Fibroblast of gingiva (primary cell): ENCODE measurements around the gene SLC9A2.
A peak's percentile ranks its signal among the peaks of the same experiment; 100 is the strongest.

Source experiments
- DNase-seq: peaks from one replicate; pipeline ENCODE4 v3.0.0-alpha.2; 2011; ENCODE audit warnings: low read depth

Gene SLC9A2

GRCh38 chr2:102674836-102675235 is 55.5 kb downstream of the SLC9A2 start:
- DNase-seq, result no peak

- DNase-seq, result peak; percentile 25
These were observed 58.2 kb downstream of the SLC9A2 start for GRCh38 chr2:102677244-102678215.

- DNase-seq, result no peak
These were observed 59.1 kb downstream of the SLC9A2 start for GRCh38 chr2:102678442-102678841.

GRCh38 chr2:102686479-102687439 is 67.4 kb downstream of the SLC9A2 start:
- DNase-seq, result no peak

- no peak for DNase-seq
These were observed 70.7 kb downstream of the SLC9A2 start for GRCh38 chr2:102690012-102690411.

- no peak for DNase-seq
These were observed 77.1 kb downstream of the SLC9A2 start for GRCh38 chr2:102696463-102696862.

GRCh38 chr2:102698369-102699111 is 79.2 kb downstream of the SLC9A2 start:
- DNase-seq, result no peak

- no peak for DNase-seq
These were observed 84.0 kb downstream of the SLC9A2 start for GRCh38 chr2:102703305-102703704.

GRCh38 chr2:102703748-102704147 is 84.4 kb downstream of the SLC9A2 start:
- DNase-seq, result peak; percentile 16

GRCh38 chr2:102704531-102704930 is 85.2 kb downstream of the SLC9A2 start:
- no peak for DNase-seq

GRCh38 chr2:102707796-102708695 is 88.7 kb downstream of the SLC9A2 start:
- no peak for DNase-seq

GRCh38 chr2:102708847-102709559 is 89.7 kb downstream of the SLC9A2 start:
- no peak for DNase-seq

- peak; percentile 84 for DNase-seq
These were observed 98.1 kb downstream of the SLC9A2 start for GRCh38 chr2:102717308-102718018.

- no peak for DNase-seq
These were observed 99.3 kb downstream of the SLC9A2 start for GRCh38 chr2:102718387-102719316.

GRCh38 chr2:102724016-102724490 is 104.7 kb downstream of the SLC9A2 start:
- DNase-seq, result no peak

GRCh38 chr2:102724553-102724952 is 105.2 kb downstream of the SLC9A2 start:
- no peak for DNase-seq

GRCh38 chr2:102726128-102727087 is 107.1 kb downstream of the SLC9A2 start:
- DNase-seq, result no peak
